ENCODE measurements around the gene PRPF40A. TPM values are rescaled to one million over a fixed set of nuclear protein-coding genes. Genes with fewer than 3 reads are reported as not detected.

The PRPF40A gene
- total and polyA plus RNA-seq, 9 of the 15 experiments (the other 6 are each of a cell fraction or from before 2014, with no cell fraction given) = 168 to 304 (median 264) TPM

- peak; percentile 23; the same call in 1 of the 2 replicates for TF ChIP-seq ZNF740 (CRISPR knock-in tag; IDR thresholded peaks at IDR 0.05)
- TF ChIP-seq ZNF740 (tag; IDR thresholded peaks at IDR 0.05) = no peak
- no peak; the same call in 1 of the 2 replicates for TF ChIP-seq ZNF134 (CRISPR knock-in tag; conservative IDR thresholded peaks at IDR 0.05)
- TF ChIP-seq COPS2 (conservative IDR thresholded peaks at IDR 0.05) = no peak
- TF ChIP-seq, protein P1, sequence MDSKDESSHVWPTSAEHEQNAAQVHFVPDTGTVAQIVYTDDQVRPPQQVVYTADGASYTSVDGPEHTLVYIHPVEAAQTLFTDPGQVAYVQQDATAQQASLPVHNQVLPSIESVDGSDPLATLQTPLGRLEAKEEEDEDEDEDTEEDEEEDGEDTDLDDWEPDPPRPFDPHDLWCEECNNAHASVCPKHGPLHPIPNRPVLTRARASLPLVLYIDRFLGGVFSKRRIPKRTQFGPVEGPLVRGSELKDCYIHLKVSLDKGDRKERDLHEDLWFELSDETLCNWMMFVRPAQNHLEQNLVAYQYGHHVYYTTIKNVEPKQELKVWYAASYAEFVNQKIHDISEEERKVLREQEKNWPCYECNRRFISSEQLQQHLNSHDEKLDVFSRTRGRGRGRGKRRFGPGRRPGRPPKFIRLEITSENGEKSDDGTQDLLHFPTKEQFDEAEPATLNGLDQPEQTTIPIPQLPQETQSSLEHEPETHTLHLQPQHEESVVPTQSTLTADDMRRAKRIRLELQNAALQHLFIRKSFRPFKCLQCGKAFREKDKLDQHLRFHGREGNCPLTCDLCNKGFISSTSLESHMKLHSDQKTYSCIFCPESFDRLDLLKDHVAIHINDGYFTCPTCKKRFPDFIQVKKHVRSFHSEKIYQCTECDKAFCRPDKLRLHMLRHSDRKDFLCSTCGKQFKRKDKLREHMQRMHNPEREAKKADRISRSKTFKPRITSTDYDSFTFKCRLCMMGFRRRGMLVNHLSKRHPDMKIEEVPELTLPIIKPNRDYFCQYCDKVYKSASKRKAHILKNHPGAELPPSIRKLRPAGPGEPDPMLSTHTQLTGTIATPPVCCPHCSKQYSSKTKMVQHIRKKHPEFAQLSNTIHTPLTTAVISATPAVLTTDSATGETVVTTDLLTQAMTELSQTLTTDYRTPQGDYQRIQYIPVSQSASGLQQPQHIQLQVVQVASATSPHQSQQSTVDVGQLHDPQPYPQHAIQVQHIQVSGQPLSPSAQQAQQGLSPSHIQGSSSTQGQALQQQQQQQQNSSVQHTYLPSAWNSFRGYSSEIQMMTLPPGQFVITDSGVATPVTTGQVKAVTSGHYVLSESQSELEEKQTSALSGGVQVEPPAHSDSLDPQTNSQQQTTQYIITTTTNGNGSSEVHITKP (IDR thresholded peaks at IDR 0.05; ENCODE audit: partially characterized antibody) = peak; percentile 100
- TF ChIP-seq, protein P2, sequence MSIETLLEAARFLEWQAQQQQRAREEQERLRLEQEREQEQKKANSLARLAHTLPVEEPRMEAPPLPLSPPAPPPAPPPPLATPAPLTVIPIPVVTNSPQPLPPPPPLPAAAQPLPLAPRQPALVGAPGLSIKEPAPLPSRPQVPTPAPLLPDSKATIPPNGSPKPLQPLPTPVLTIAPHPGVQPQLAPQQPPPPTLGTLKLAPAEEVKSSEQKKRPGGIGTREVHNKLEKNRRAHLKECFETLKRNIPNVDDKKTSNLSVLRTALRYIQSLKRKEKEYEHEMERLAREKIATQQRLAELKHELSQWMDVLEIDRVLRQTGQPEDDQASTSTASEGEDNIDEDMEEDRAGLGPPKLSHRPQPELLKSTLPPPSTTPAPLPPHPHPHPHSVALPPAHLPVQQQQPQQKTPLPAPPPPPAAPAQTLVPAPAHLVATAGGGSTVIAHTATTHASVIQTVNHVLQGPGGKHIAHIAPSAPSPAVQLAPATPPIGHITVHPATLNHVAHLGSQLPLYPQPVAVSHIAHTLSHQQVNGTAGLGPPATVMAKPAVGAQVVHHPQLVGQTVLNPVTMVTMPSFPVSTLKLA (conservative IDR thresholded peaks at IDR 0.05) = peak; percentile 84 to 85
- peak; percentile 84 for TF ChIP-seq SMAD1 (IDR thresholded peaks at IDR 0.05; ENCODE audit: low read depth, low read length, partially characterized antibody)
- no peak for TF ChIP-seq ZNF143 (CRISPR knock-in tag; IDR thresholded peaks at IDR 0.05)
- no peak for TF ChIP-seq YBX1 (IDR thresholded peaks at IDR 0.05)
- TF ChIP-seq HDAC8 (tag; IDR thresholded peaks at IDR 0.05) = no peak
- no peak for TF ChIP-seq STAT5B (CRISPR knock-in tag; IDR thresholded peaks at IDR 0.05)
- peak; percentile 81 to 95 for TF ChIP-seq ARNT (IDR thresholded peaks at IDR 0.05)
- 0 out of 2 replicates have a peak, but pooled peaks have one; percentile 60 for TF ChIP-seq NR2C2 (CRISPR knock-in tag; IDR thresholded peaks at IDR 0.05)
- TF ChIP-seq NR2C2 (tag; IDR thresholded peaks at IDR 0.05) = peak; percentile 68; the same call in 1 of the 2 replicates
- TF ChIP-seq FOXJ3 (CRISPR knock-in tag; IDR thresholded peaks at IDR 0.05) = no peak
- TF ChIP-seq ETV5 (CRISPR knock-in tag; IDR thresholded peaks at IDR 0.05; ENCODE audit: low read depth) = peak; percentile 46; the same call in 1 of the 2 replicates
- TF ChIP-seq PML (IDR thresholded peaks at IDR 0.05; ENCODE audit: low read length) = peak; percentile 70
- no peak; the same call in 1 of the 2 replicates for TF ChIP-seq MAFF (IDR thresholded peaks at IDR 0.05; ENCODE audit: low read length)
- TF ChIP-seq NKRF (IDR thresholded peaks at IDR 0.05; ENCODE audit: borderline replicate concordance) = peak; percentile 90; the same call in 1 of the 2 replicates
- no peak for TF ChIP-seq ZNF140 (CRISPR knock-in tag; IDR thresholded peaks at IDR 0.05)
- TF ChIP-seq ZNF121 (CRISPR knock-in tag; conservative IDR thresholded peaks at IDR 0.05) = no peak
These were observed 1.0 kb upstream of the PRPF40A start, which contains the start of gene ARL6IP6 (continued) for GRCh38 chr2:152718076-152718908.
